ENCODE measurements around the gene POLR3K.
"Not testable (repeated sequence)": the region's sequence is repeated elsewhere in the genome, so short reads cannot be mapped to it uniquely, and the experiment has no call there.

POLR3K gene

GRCh38 chr16:63998-64913 lies 10.8 kb upstream of the POLR3K start:
- no peak for DNase-seq

DNA sequence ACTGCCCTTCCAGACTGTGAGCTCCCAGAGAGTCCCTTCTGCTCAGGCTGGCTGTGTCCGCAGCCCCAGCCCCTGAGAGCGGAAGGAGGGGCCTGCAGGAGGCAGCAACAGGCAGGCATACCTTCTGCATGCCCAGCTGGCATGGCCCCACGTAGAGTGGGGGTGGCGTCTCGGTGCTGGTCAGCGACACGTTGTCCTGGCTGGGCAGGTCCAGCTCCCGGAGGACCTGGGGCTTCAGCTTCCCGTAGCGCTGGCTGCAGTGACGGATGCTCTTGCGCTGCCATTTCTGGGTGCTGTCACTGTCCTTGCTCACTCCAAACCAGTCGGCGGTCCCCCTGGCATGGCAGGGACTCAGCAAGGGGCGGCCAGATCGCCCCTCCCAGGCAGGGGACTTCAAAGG lies 10.1 kb upstream of the POLR3K start:
- no peak for DNase-seq

DNA sequence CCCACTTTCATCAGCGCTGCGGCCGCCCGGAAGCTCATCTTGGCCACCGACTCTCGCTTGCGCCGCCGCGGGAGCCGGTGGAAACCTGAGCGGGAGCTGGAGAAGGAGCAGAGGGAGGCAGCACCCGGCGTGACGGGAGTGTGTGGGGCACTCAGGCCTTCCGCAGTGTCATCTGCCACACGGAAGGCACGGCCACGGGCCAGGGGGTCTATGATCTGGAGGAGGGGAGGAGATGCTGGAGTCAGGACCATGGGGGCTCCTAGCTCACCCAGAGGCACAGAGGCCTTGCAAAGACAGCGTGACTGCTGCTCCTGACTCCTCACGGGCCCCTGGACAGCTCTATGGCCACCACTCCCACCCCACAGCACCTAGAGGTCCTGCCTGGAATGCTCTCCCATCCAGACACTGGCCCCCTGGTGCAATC lies 9.6 kb upstream of the POLR3K start:
- DNase-seq = no peak

DNA sequence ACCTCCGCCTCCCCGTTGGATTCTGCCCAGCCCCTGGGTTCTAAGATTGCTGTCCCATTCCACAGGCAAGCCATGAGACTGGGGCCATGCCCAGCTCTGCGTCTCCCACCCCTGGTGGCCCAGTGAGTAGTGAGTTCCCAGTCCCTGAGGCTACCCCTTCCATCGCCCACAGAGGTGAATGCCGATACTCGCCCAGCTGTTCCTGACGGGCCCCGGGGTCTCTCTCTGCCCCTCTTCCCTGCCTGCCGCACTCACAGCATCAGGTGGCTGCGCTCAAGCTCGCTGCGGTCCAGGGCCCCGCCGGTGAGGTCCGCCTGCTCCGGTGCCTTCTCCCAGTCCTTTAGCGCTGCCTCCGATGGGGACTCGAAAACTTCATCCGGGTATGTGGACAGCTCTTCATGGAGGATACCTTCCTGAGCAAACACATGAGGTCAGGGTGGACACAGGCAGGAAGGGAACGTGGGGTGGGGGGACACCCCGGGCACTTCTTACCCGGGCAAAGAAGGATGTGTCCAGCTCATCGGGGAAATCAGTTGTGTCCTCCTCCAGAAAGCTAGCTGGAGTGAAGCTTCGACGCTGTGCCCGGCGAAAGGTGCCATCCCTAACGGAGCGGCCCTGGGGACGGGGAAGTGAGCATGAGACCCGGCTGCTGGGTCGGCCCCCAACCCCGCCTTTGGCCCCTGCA lies 9.0 kb upstream of the POLR3K start:
- DNase-seq = no peak

- DNase-seq = no peak
Measured at GRCh38 chr16:61879-62281, 8.5 kb upstream of the POLR3K start.

GRCh38 chr16:60929-61878 lies 7.8 kb upstream of the POLR3K start:
- DNase-seq = no peak

- no peak for DNase-seq
Measured at GRCh38 chr16:60166-60565, 6.8 kb upstream of the POLR3K start.

DNA sequence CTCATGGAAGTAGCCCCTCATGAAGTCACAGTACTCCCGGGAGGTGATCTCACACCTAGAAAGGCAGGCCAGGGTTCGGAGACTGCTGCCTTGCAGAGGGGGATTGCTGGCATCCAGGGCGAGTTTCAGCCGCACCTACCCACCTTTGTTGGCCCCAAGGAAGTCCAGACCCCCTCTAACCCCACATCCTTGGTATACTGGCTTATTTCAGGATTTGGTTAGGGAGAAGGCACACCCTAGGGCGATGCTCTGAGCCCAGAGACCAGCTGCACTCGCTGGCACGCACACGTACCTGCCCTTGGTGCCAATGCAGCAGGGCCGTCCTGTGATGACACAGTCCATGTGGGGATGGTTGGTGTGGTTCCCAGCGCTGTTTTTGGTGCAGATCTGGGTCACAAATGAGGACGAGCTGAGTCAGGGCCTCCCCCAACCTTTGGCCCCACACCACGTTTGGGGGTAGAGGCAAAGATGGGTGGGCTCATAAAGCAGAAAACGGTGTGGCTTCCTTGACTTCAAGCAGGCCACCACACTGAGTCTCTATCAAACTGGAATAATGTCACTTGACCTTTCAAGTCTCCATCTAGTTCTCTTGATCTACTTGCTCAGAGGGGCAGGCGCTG lies 6.1 kb upstream of the POLR3K start:
- DNase-seq = no peak

- no peak for DNase-seq
Measured at GRCh38 chr16:58491-59439, 5.4 kb upstream of the POLR3K start.

GRCh38 chr16:57711-58110 lies 4.3 kb upstream of the POLR3K start:
- DNase-seq = no peak

GRCh38 chr16:56231-56927 lies 3.0 kb upstream of the POLR3K start:
- DNase-seq = no peak

- no peak for DNase-seq
Measured at GRCh38 chr16:55571-56136, 2.2 kb upstream of the POLR3K start.

DNA sequence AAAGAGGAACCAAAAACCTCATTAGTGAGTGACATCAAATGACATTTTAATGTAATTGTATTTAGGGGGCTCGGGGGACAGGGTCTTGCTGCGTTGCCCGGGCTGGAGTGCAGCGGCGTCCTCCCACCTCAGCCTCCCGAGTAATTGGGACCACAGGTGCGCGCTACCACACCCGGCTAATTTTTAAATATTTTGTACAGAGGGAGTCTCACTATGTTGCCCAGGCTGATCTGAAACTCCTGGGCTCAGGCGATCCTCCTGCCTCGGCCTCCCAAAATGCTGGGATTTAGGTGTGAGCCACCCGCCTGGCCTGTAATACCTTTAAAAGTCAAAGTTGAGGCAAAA lies 801 bp upstream of the POLR3K start:
- no peak for DNase-seq

DNA sequence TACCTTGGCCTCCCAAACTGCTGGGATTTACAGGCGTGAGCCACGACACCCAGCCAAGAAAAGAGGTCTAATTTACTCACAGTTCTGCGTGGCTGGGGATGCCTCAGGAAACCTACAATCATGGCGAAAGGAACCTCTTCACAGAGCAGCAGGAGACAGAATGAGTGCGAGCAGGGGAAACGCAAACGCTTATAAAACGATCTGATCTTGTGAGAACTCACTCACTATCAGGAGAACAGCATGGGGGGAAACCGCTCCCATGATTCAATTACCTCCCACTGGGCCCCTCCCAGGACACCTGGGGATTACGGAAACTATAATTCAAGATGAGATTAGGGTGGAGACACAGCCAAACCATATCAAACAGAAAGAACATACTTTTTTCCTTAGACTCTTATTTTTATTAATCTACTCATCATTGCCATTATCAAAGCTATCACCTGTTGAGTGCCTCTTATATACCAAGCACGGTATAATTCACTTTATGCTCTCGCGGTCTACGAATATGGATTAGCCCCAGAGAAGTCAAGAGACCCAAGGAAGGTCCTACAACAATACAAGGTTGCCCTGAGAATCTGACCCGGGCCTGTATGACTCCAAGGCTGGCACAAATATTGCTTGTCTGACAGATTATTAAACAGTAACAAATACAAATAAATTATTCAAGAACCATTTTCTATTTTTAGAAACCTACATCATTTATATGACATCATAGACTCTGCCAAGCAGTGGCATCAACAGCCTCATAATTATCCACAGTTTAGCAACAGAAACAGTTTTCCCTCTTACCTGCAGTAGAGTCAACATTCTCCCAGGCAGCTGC lies 2.4 kb downstream of the POLR3K start:
- no peak for DNase-seq

GRCh38 chr16:47234-47633 lies 6.2 kb downstream of the POLR3K start:
- DNase-seq = no peak

GRCh38 chr16:46510-46909 lies 6.9 kb downstream of the POLR3K start:
- DNase-seq = not testable (repeated sequence)

GRCh38 chr16:45454-45853 lies 8.0 kb downstream of the POLR3K start:
- no peak for DNase-seq

DNA sequence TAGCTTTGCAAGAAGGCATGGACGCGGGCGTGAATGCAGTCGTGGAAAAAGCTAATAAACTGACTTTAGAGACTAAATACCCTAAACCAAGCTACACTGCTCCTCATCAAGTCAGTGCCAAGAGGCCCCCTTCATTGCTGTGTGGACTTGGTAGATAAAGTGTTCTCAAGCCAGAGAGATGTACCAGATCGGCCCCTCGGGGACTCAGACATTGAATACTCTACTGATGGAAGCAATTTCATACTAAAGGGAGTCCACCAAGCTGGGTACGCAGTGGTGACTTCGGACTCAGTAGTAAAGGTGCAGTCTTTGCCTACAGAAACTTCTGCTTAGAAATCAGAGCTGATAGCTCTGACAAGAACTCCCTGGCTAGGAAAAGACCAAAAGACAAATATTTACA lies 8.8 kb downstream of the POLR3K start:
- DNase-seq = no peak

DNA sequence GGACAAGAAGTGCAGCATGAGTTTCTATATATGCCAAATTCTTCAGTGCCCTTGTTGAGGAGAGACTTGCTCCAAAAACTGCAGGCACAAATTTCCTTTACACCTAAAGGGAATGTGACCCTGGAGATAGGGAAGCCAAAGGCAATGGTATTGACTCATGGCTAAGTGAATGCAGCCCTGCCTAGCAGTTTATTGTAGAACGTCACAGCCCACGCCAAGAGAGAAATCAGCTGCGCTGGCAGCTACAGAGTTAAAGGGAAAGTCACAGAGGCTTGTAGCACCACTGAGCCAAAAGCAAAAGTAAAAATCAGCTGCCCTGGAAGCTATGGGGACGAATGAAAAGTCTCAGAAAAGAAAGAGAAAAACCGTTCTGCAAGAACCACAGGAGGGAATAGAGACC lies 10.1 kb downstream of the POLR3K start:
- DNase-seq = no peak

DNA sequence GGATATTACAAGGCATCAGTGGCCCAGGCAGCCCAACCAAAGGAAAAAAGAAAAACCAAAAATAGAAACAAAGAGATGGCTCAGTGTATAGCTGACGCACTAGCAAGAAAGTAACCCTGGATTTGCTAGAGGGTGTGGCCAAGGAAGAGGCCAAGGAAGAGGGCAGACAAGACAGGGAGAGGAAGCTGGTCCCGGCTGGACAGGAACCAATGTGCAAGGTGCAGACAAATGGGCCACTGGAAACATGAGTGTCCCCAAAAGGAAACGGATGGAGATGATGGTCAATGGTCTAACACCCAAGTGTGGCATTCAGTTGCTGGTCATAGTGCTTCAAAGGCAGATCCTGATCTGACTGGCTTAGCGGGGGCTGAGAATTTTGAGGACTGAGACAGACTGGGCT lies 10.7 kb downstream of the POLR3K start:
- DNase-seq = no peak

All from NCI-H1694 treated with DMSO at 0.1 percent for 48 hours (cell line).